Upper lobe of left lung (tissue), 6 donors: ENCODE data around the gene MAPK14. TPM values are rescaled to one million over a fixed set of nuclear protein-coding genes. Genes with fewer than 3 reads are reported as not detected.
A peak's percentile ranks its signal among the peaks of the same experiment; 100 is the strongest.

Source experiments
- ATAC-seq, 2 donors: fragments of 200-7000 bp; cut with Tn5 transposase; one replicate each; pipeline ENCODE4 v1.9.1; 2022; ENCODE audit warnings: mild to moderate bottlenecking in 2 of 2, moderate library complexity in 2 of 2; ENCODE audit not compliant: low FRiP score in 2 of 2
- DNase-seq, 2 donors: peaks; one replicate each; pipeline ENCODE4 v3.0.0-alpha.2; 2019 to 2020
- H3K27ac ChIP-seq, 4 donors: fragments of 200-600 bp; sonication (generic); one replicate each; pipeline ENCODE4 v1.5.1; 2016 to 2019
- H3K27me3 ChIP-seq, 4 donors: fragments of 200-600 bp; sonication (generic); one replicate each; pipeline ENCODE4 v1.5.1; 2017 to 2019
- H3K36me3 ChIP-seq, 4 donors: fragments of 200-600 bp; sonication (generic); one replicate each; pipeline ENCODE4 v1.5.1; 2016 to 2019
- H3K4me1 ChIP-seq, 4 donors: fragments of 200-600 bp; sonication (generic); one replicate each; pipeline ENCODE4 v1.5.1; 2018 to 2019
- H3K4me3 ChIP-seq, 4 donors: fragments of 200-600 bp; sonication (generic); one replicate each; pipeline ENCODE4 v1.5.1; 2017 to 2019; ENCODE audit warnings: mild to moderate bottlenecking in 2 of 4, moderate library complexity in 1 of 4
- H3K9me3 ChIP-seq, 4 donors: fragments of 200-600 bp; sonication (generic); one replicate each; pipeline ENCODE4 v1.5.1; 2018 to 2019
- CTCF ChIP-seq, 6 experiments: fragments of 450-650 bp in 4 of 6; fragments of 200-600 bp in 2 of 6; sonication (generic) in 2 of 6; IDR thresholded peaks; one replicate each; pipeline ENCODE4 v1.5.1; 2016 to 2019; ENCODE audit warnings: antibody characterized with exemption in 6 of 6
- EP300 ChIP-seq, 4 donors: sonication (generic); formaldehyde crosslinking; IDR thresholded peaks; one replicate each; pipeline ENCODE4 v1.5.1; 2017; ENCODE audit warnings: antibody characterized with exemption in 4 of 4, control low read depth in 2 of 4
- POLR2A ChIP-seq, 4 donors: fragments of 450-650 bp; IDR thresholded peaks; one replicate each; pipeline ENCODE4 v1.5.1; 2016 to 2017; ENCODE audit warnings: antibody characterized with exemption in 4 of 4, mild to moderate bottlenecking in 2 of 4
- POLR2AphosphoS5 ChIP-seq, 2 donors: sonication (generic); formaldehyde crosslinking; IDR thresholded peaks; one replicate each; pipeline ENCODE4 v1.5.1; 2017; ENCODE audit warnings: antibody characterized with exemption in 2 of 2
- WGBS, 2 donors: methylation state at CpG; one replicate each; pipeline ENCODE4 v1.1.5; 2017 to 2018; 5-methylcytosine and 5-hydroxymethylcytosine counted together
- total RNA-seq, 6 donors: library from RNA; depleted of rRNA in 4 of 6; stranded (reverse); fragments of >200 nt in 4 of 6; gene quantifications; one replicate each; pipeline versions ENCODE4 v1.1.0 to v1.2.1, GENCODE V29; 2016 to 2021
- donor health status: DM: no; HTN: no; CAD: no; lungs with moderate emphysema.
- donor health status: DM: no; HTN: yes; CAD: no; lungs with severe emphysema.

MAPK14 gene
- total RNA-seq, 6 donors from 2014 or later: 39.8 to 96.3 (median 70.8) TPM

DNA sequence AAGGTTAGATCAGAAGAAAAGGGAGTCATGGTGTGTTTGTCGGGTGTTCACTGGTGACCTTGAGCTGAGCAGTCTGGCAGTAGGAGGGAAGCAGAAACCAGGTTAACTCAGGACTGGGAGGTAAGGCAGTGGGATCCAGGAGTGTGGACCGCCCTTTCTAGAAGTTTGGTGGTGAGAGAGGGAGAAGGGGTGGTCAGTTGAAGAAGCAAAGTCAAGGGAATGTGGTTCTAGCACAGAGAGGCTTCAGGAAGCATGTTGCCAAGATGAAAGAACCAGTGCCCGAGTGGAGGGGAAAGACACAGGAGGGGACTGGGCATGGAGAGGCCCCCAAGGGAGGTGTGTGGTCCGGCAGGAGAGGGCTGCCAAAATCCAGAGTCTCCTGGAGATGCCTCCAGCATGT, 106.3 kb downstream of the MAPK14 start:
- H3K9me3 ChIP-seq: no peaks in the 10 kb centered on the region
- ATAC-seq (no peak), DNase-seq (no peak)
- H3K27ac ChIP-seq: no peak overlapping the region
- H3K4me1 ChIP-seq: peaks cover 17 to 40% (median 34%) of the 10 kb centered on the region in 4 donors
- H3K27me3 ChIP-seq: no peaks in the 10 kb centered on the region
- H3K4me3 ChIP-seq: no peak overlapping the region
- WGBS, 2 donors: 90 to 94% methylated on average over 4 of the region's 4 CpGs
- peaks cover 0 to 31% (median 23%) of the 10 kb centered on the region in 4 donors for H3K36me3 ChIP-seq
- no peak for TF ChIP-seq CTCF (IDR thresholded peaks at IDR 0.05)
- no peak for TF ChIP-seq EP300 (IDR thresholded peaks at IDR 0.05)
- no peak for TF ChIP-seq POLR2AphosphoS5 (IDR thresholded peaks at IDR 0.05)
- no peak for TF ChIP-seq POLR2A (IDR thresholded peaks at IDR 0.05)

GRCh38 chr6:36135053-36135731, 107.6 kb downstream of the MAPK14 start:
- H3K4me1 ChIP-seq: peaks cover 17 to 29% (median 25%) of the 10 kb centered on the region in 4 donors
- no peaks in the 10 kb centered on the region for H3K9me3 ChIP-seq
- ATAC-seq: no peak
- WGBS, 2 donors: 94 to 96% methylated on average over 12 to 13 of the region's 13 CpGs
- H3K4me3 ChIP-seq: no peak overlapping the region
- H3K27me3 ChIP-seq: no peaks in the 10 kb centered on the region
- DNase-seq: no peak
- TF ChIP-seq EP300 (IDR thresholded peaks at IDR 0.05): no peak
- TF ChIP-seq POLR2A (IDR thresholded peaks at IDR 0.05): no peak
- no peak for TF ChIP-seq CTCF (IDR thresholded peaks at IDR 0.05)
- no peak for TF ChIP-seq POLR2AphosphoS5 (IDR thresholded peaks at IDR 0.05)
- H3K27ac ChIP-seq: no peak overlapping the region
- peaks cover 0 to 41% (median 29%) of the 10 kb centered on the region in 4 donors for H3K36me3 ChIP-seq

DNA sequence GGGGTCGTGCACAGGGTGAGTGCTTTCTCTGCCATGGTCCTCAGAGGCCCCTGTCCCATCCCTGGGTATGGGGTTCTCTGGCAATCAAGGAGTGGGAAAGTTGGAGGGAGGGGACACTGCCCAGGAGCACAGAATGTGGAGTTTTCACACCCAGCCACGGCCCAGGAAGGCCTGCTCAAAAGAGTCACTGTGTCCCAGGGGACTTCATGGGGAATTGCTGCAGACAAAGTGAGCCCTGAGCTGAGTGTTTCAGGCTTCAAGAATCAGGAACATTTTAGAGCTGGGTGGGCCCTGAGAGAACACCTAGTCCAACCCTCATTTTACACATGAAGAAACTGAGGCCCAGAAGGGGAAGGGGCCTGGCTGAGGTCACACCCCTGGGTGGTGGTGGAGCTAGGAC, 108.4 kb downstream of the MAPK14 start:
- Histone ChIP-seq H3K27ac (no peak overlapping the region), H3K27me3 (no peaks in the 10 kb centered on the region), H3K4me1 (peaks cover 17 to 22% (median 21%) of the 10 kb centered on the region in 4 donors), H3K4me3 (no peak overlapping the region), H3K9me3 (no peaks in the 10 kb centered on the region), H3K36me3 (peaks cover 0 to 41% (median 29%) of the 10 kb centered on the region in 4 donors)
- DNase-seq (no peak), ATAC-seq (no peak)
- no peak for TF ChIP-seq POLR2AphosphoS5 (IDR thresholded peaks at IDR 0.05)
- TF ChIP-seq CTCF (IDR thresholded peaks at IDR 0.05): no peak
- no peak for TF ChIP-seq EP300 (IDR thresholded peaks at IDR 0.05)
- no peak for TF ChIP-seq POLR2A (IDR thresholded peaks at IDR 0.05)
- 75 to 95% methylated on average over 2 of the region's 2 CpGs for WGBS, 2 donors

- Histone ChIP-seq H3K27ac (no peak overlapping the region), H3K4me1 (peaks cover 12 to 20% (median 16%) of the 10 kb centered on the region in 4 donors), H3K9me3 (no peaks in the 10 kb centered on the region), H3K36me3 (peaks cover 0 to 41% (median 29%) of the 10 kb centered on the region in 4 donors), H3K27me3 (no peaks in the 10 kb centered on the region), H3K4me3 (no peak overlapping the region)
- ATAC-seq: no peak
- 96% methylated on average over 11 of the region's 12 CpGs; no CpG with 5 or more reads in 1 of the 2 donors for WGBS, 2 donors
- DNase-seq: no peak
- no peak for TF ChIP-seq EP300 (IDR thresholded peaks at IDR 0.05)
- no peak for TF ChIP-seq CTCF (IDR thresholded peaks at IDR 0.05)
- TF ChIP-seq POLR2A (IDR thresholded peaks at IDR 0.05): no peak
- no peak for TF ChIP-seq POLR2AphosphoS5 (IDR thresholded peaks at IDR 0.05)
Observed at GRCh38 chr6:36136551-36136950, 108.9 kb downstream of the MAPK14 start.

DNA sequence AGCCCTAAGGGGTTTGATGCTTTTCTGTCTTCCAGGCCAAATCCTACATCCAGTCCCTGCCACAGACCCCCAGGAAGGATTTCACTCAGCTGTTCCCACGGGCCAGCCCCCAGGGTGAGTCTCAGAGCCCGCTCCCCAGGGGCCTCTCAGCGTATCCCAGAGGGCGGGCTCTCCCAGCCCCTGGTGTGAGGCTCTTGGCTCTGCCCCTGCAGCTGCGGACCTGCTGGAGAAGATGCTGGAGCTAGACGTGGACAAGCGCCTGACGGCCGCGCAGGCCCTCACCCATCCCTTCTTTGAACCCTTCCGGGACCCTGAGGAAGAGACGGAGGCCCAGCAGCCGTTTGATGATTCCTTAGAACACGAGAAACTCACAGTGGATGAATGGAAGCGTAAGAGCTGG, 111.1 kb downstream of the MAPK14 start:
- DNase-seq (peak in 1 of 2 donors; percentile 61), ATAC-seq (no peak)
- H3K36me3 ChIP-seq: peaks cover 0 to 41% (median 28%) of the 10 kb centered on the region in 4 donors
- H3K4me1 ChIP-seq: peaks cover 0 to 3% (median 1%) of the 10 kb centered on the region in 4 donors
- H3K9me3 ChIP-seq: no peaks in the 10 kb centered on the region
- no peak overlapping the region for H3K4me3 ChIP-seq
- WGBS, 2 donors: 92 to 96% methylated on average over 11 to 13 of the region's 15 CpGs
- H3K27me3 ChIP-seq: no peaks in the 10 kb centered on the region
- no peak for TF ChIP-seq POLR2AphosphoS5 (IDR thresholded peaks at IDR 0.05)
- no peak for TF ChIP-seq POLR2A (IDR thresholded peaks at IDR 0.05)
- no peak for TF ChIP-seq CTCF (IDR thresholded peaks at IDR 0.05)
- no peak for TF ChIP-seq EP300 (IDR thresholded peaks at IDR 0.05)
- no peak overlapping the region for H3K27ac ChIP-seq
